HL-60 (cell line): ENCODE data around the gene SHANK3.

Experiments
- DNase-seq, 2 experiments: peaks; one replicate each; pipeline ENCODE4 v3.0.0-alpha.2; 2010 to 2020; ENCODE audit warnings: low read depth in 1 of 2, low spot score in 1 of 2
- H3K27ac ChIP-seq: fragments of 250-450 bp; sonication (Bioruptor Pico); replicated peaks from 2 replicates; pipeline ENCODE4 v1.5.1; 2020; ENCODE audit warnings: mild to moderate bottlenecking, moderate library complexity
- H3K27me3 ChIP-seq: fragments of 250-450 bp; sonication (Bioruptor Pico); 2 replicates; pipeline ENCODE4 v1.5.1; 2021; ENCODE audit warnings: mild to moderate bottlenecking, moderate library complexity; ENCODE audit not compliant: insufficient read depth, poor library complexity, severe bottlenecking
- H3K4me3 ChIP-seq: replicated peaks from 2 replicates; pipeline ENCODE4 v1.5.1; 2011; ENCODE audit warnings: mild to moderate bottlenecking, control low read depth, low read length; ENCODE audit not compliant: insufficient read depth
- CTCF ChIP-seq: IDR thresholded peaks from one replicate; pipeline ENCODE4 v1.5.1; 2011; ENCODE audit warnings: low read length, control low read depth, inconsistent platforms; ENCODE audit not compliant: insufficient read depth
- GABPA ChIP-seq: IDR thresholded peaks from 2 replicates; pipeline ENCODE4 v1.6.1; 2012; ENCODE audit warnings: low read depth
- POLR2AphosphoS5 ChIP-seq: IDR thresholded peaks from 2 replicates; pipeline ENCODE4 v1.6.1; 2012; ENCODE audit warnings: low read depth
- REST ChIP-seq: IDR thresholded peaks from 2 replicates; pipeline ENCODE4 v1.6.1; 2012; ENCODE audit warnings: low read depth; ENCODE audit not compliant: insufficient replicate concordance
- SPI1 ChIP-seq: IDR thresholded peaks from 2 replicates; pipeline ENCODE4 v1.6.1; 2012; ENCODE audit warnings: low read depth, mild to moderate bottlenecking, borderline replicate concordance

Gene SHANK3

GRCh38 chr22:50675553-50676179 is 3.0 kb downstream of the SHANK3 start:
- no peak overlapping the region for H3K27ac ChIP-seq
- TF ChIP-seq REST, result no peak
- no peak for TF ChIP-seq SPI1
- no peak for TF ChIP-seq POLR2AphosphoS5
- no peak for TF ChIP-seq CTCF
- no peak for TF ChIP-seq GABPA
- no peak overlapping the region for H3K4me3 ChIP-seq
- H3K27me3 ChIP-seq, result peaks cover 32% of the 10 kb centered on the region
- DNase-seq, result no peak

- TF ChIP-seq GABPA, result no peak
- no peak for TF ChIP-seq REST
- TF ChIP-seq SPI1, result no peak
- TF ChIP-seq POLR2AphosphoS5, result no peak
- TF ChIP-seq CTCF, result no peak
- Histone ChIP-seq H3K27me3 (peaks cover 32% of the 10 kb centered on the region), H3K27ac (no peak overlapping the region), H3K4me3 (no peak overlapping the region)
- DNase-seq, result no peak
Measured at GRCh38 chr22:50676180-50676636, 3.6 kb downstream of the SHANK3 start.

- Histone ChIP-seq H3K27ac (no peak overlapping the region), H3K27me3 (peaks cover 32% of the 10 kb centered on the region), H3K4me3 (no peak overlapping the region)
- no peak for DNase-seq
- TF ChIP-seq SPI1, result no peak
Measured at GRCh38 chr22:50676661-50677492, 4.3 kb downstream of the SHANK3 start.

- DNase-seq, result no peak
- Histone ChIP-seq H3K4me3 (no peak overlapping the region), H3K27me3 (peaks cover 25% of the 10 kb centered on the region), H3K27ac (no peak overlapping the region)
- no peak for TF ChIP-seq CTCF
- TF ChIP-seq REST, result no peak
- TF ChIP-seq GABPA, result no peak
- no peak for TF ChIP-seq SPI1
- TF ChIP-seq POLR2AphosphoS5, result no peak
Measured at GRCh38 chr22:50677493-50678217, 5.0 kb downstream of the SHANK3 start.
